Measurements from ENCODE around the gene NUDT5.

Gene NUDT5

GRCh38 chr10:12188656-12189055, 7.0 kb downstream of the NUDT5 start:
- DNase-seq (ENCODE audit: low read depth in 1 of 2, low spot score in 1 of 2) = no peak
- TF ChIP-seq, protein P1, sequence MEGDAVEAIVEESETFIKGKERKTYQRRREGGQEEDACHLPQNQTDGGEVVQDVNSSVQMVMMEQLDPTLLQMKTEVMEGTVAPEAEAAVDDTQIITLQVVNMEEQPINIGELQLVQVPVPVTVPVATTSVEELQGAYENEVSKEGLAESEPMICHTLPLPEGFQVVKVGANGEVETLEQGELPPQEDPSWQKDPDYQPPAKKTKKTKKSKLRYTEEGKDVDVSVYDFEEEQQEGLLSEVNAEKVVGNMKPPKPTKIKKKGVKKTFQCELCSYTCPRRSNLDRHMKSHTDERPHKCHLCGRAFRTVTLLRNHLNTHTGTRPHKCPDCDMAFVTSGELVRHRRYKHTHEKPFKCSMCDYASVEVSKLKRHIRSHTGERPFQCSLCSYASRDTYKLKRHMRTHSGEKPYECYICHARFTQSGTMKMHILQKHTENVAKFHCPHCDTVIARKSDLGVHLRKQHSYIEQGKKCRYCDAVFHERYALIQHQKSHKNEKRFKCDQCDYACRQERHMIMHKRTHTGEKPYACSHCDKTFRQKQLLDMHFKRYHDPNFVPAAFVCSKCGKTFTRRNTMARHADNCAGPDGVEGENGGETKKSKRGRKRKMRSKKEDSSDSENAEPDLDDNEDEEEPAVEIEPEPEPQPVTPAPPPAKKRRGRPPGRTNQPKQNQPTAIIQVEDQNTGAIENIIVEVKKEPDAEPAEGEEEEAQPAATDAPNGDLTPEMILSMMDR (IDR thresholded peaks at IDR 0.05; ENCODE audit: insufficient read depth, low read length) = no peak
- TF ChIP-seq GABPA (IDR thresholded peaks at IDR 0.05; ENCODE audit: low read depth) (no peak), SPI1 (IDR thresholded peaks at IDR 0.05; ENCODE audit: borderline replicate concordance, low read depth) (no peak), POLR2AphosphoS5 (IDR thresholded peaks at IDR 0.05; ENCODE audit: low read depth) (no peak)
- TF ChIP-seq, protein P2, sequence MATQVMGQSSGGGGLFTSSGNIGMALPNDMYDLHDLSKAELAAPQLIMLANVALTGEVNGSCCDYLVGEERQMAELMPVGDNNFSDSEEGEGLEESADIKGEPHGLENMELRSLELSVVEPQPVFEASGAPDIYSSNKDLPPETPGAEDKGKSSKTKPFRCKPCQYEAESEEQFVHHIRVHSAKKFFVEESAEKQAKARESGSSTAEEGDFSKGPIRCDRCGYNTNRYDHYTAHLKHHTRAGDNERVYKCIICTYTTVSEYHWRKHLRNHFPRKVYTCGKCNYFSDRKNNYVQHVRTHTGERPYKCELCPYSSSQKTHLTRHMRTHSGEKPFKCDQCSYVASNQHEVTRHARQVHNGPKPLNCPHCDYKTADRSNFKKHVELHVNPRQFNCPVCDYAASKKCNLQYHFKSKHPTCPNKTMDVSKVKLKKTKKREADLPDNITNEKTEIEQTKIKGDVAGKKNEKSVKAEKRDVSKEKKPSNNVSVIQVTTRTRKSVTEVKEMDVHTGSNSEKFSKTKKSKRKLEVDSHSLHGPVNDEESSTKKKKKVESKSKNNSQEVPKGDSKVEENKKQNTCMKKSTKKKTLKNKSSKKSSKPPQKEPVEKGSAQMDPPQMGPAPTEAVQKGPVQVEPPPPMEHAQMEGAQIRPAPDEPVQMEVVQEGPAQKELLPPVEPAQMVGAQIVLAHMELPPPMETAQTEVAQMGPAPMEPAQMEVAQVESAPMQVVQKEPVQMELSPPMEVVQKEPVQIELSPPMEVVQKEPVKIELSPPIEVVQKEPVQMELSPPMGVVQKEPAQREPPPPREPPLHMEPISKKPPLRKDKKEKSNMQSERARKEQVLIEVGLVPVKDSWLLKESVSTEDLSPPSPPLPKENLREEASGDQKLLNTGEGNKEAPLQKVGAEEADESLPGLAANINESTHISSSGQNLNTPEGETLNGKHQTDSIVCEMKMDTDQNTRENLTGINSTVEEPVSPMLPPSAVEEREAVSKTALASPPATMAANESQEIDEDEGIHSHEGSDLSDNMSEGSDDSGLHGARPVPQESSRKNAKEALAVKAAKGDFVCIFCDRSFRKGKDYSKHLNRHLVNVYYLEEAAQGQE (IDR thresholded peaks at IDR 0.05; ENCODE audit: insufficient replicate concordance, low read depth) = no peak
- H3K27ac ChIP-seq (replicated peaks) = no peak overlapping the region
- no peaks in the 10 kb centered on the region for H3K27me3 ChIP-seq (ENCODE audit: insufficient read depth, poor library complexity, severe bottlenecking)
- no peak overlapping the region for H3K4me3 ChIP-seq (replicated peaks; ENCODE audit: insufficient read depth, low read length)

DNA sequence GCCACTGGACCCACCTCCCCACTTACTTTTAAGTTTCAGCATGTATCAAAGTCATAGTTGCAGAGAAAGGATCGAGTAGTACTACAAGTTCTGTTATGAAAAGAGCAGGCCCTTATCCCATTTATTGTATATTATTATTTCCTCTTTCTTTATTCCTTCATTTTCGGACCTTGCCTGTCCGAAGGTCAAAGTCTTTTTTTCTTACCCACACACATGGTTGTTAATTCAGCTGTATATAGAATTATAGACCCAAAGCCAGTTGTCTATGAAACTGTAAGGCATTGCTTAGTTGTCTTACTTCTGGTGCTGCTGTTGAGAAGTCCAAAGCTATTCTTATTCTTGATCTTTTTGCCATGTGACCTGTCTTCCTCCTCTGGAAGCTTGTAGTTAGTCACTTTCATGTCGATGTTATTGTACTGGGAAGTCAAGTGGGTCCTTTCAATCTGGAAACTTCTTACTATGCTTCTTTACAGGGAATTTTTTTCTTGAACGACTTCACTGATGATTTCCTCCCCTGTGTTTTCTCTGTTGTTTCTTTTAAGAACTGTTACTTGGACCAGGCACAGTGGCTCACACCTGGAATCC, 8.3 kb downstream of the NUDT5 start:
- TF ChIP-seq, protein P2 (IDR thresholded peaks at IDR 0.05; ENCODE audit: insufficient replicate concordance, low read depth) = no peak
- TF ChIP-seq GABPA (IDR thresholded peaks at IDR 0.05; ENCODE audit: low read depth) = no peak
- TF ChIP-seq, protein P1 (IDR thresholded peaks at IDR 0.05; ENCODE audit: insufficient read depth, low read length) = no peak
- no peak for TF ChIP-seq SPI1 (IDR thresholded peaks at IDR 0.05; ENCODE audit: borderline replicate concordance, low read depth)
- TF ChIP-seq POLR2AphosphoS5 (IDR thresholded peaks at IDR 0.05; ENCODE audit: low read depth) = no peak
- Histone ChIP-seq H3K27ac (replicated peaks) (no peak overlapping the region), H3K4me3 (replicated peaks; ENCODE audit: insufficient read depth, low read length) (no peak overlapping the region), H3K27me3 (ENCODE audit: insufficient read depth, poor library complexity, severe bottlenecking) (no peaks in the 10 kb centered on the region)
- no peak for DNase-seq (ENCODE audit: low read depth in 1 of 2, low spot score in 1 of 2)

DNA sequence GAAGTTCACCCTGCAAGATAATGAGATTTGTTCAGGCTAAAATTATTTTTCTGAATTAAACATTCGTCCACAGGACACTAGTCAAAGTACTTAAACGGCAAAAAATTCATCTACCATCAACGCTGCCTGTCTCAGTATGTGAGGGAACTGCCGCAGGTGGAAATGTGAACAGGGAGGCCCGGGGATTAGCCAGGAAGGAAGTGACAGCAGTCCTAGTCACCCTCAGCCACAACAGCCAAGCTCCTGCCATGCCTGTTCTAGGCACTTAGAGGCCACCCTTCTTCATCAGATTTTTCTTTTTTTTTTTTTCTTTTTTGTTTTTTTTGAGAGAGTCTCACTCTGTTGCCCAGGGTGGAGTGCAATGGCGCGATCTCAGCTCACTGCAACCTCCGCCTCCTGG, 9.4 kb downstream of the NUDT5 start:
- no peak overlapping the region; the same call in 1 of the 2 replicates for H3K27ac ChIP-seq (replicated peaks)
- no peak overlapping the region for H3K4me3 ChIP-seq (replicated peaks; ENCODE audit: insufficient read depth, low read length)
- no peaks in the 10 kb centered on the region for H3K27me3 ChIP-seq (ENCODE audit: insufficient read depth, poor library complexity, severe bottlenecking)
- DNase-seq (ENCODE audit: low read depth in 1 of 2, low spot score in 1 of 2) = peak in 1 of 2 experiments; percentile 16
- no peak for TF ChIP-seq GABPA (IDR thresholded peaks at IDR 0.05; ENCODE audit: low read depth)
- TF ChIP-seq, protein P1 (IDR thresholded peaks at IDR 0.05; ENCODE audit: insufficient read depth, low read length) = no peak
- TF ChIP-seq SPI1 (IDR thresholded peaks at IDR 0.05; ENCODE audit: borderline replicate concordance, low read depth) = peak; percentile 48; the same call in 1 of the 2 replicates
- TF ChIP-seq POLR2AphosphoS5 (IDR thresholded peaks at IDR 0.05; ENCODE audit: low read depth) = no peak
- TF ChIP-seq, protein P2 (IDR thresholded peaks at IDR 0.05; ENCODE audit: insufficient replicate concordance, low read depth) = no peak

All from HL-60 (cell line).